Stimulated activated CD4-positive, alpha-beta T cell treated with anti-CD3 and anti-CD28 coated beads, Interleukin-12 subunit alpha, Interleukin-12 subunit beta, amount 100 ng/mL, for 24 hours (primary cell): Measurements from ENCODE around the gene CLUH.
"Not testable (repeated sequence)": the region's sequence is repeated elsewhere in the genome, so short reads cannot be mapped to it uniquely, and the experiment has no call there.

Source experiments
- DNase-seq, 2 experiments: peaks; one replicate each; pipeline ENCODE4 v3.0.0-alpha.2; 2020; ENCODE audit warnings: low read depth in 2 of 2

The CLUH gene

GRCh38 chr17:2701996-2702741 is 9.4 kb downstream of the CLUH start:
- no peak for DNase-seq

- no peak for DNase-seq
Observed at GRCh38 chr17:2701161-2701995, 10.2 kb downstream of the CLUH start.

GRCh38 chr17:2700491-2701141 is 10.9 kb downstream of the CLUH start:
- no peak for DNase-seq

- DNase-seq = no peak
Observed at GRCh38 chr17:2700030-2700490, 11.5 kb downstream of the CLUH start.

- not testable (repeated sequence) for DNase-seq
Observed at GRCh38 chr17:2699216-2699805, 12.3 kb downstream of the CLUH start.

- no peak for DNase-seq
Observed at GRCh38 chr17:2697611-2698162, 13.9 kb downstream of the CLUH start.

- no peak for DNase-seq
Observed at GRCh38 chr17:2695961-2696760, 15.4 kb downstream of the CLUH start.

GRCh38 chr17:2695243-2695960 is 16.2 kb downstream of the CLUH start:
- DNase-seq = no peak

- no peak for DNase-seq
Observed at GRCh38 chr17:2694381-2695242, 17.0 kb downstream of the CLUH start.

GRCh38 chr17:2693561-2694380 is 17.8 kb downstream of the CLUH start:
- no peak for DNase-seq

GRCh38 chr17:2692781-2693135 is 18.8 kb downstream of the CLUH start:
- no peak for DNase-seq

- no peak for DNase-seq
Observed at GRCh38 chr17:2691965-2692780, 19.4 kb downstream of the CLUH start.

GRCh38 chr17:2691069-2691871 is 20.3 kb downstream of the CLUH start:
- no peak for DNase-seq

- no peak for DNase-seq
Observed at GRCh38 chr17:2690165-2691068, 21.1 kb downstream of the CLUH start.

GRCh38 chr17:2689411-2690164 is 22.0 kb downstream of the CLUH start:
- DNase-seq = no peak
